Endothelial cell of umbilical vein (primary cell): ENCODE results near the gene MITF. TPM values are rescaled to one million over a fixed set of nuclear protein-coding genes. Genes with fewer than 3 reads are reported as not detected.
A peak's percentile ranks its signal among the peaks of the same experiment; 100 is the strongest.

Source experiments
- BruUV-seq: library from RNA; stranded (reverse); fragments of 400-500 nt; replicated peaks from 2 replicates; lab custom pipeline; 2021; lab: Mats Ljungman, UMichigan
- CTCF ChIA-PET: fragments of 300-600, 350-600 bp; sonication (Branson Sonifier 250); formaldehyde crosslinking; loops from one replicate; lab custom pipeline; 2021; ENCODE audit warnings: antibody characterized with exemption, inconsistent platforms; lab: Charles Lee
- POLR2A ChIA-PET: fragments of 300-600, 350-600 bp; sonication (Branson Sonifier 250); formaldehyde crosslinking; loops from one replicate; lab custom pipeline; 2021; ENCODE audit warnings: antibody characterized with exemption, inconsistent platforms; lab: Charles Lee
- DNase-seq: peaks from one replicate; pipeline ENCODE4 v3.0.0-alpha.2; 2011; ENCODE audit warnings: low read depth, low spot score
- FAIRE-seq: peaks from 2 replicates; lab custom pipeline; 2011; peaks lifted over from hg19 to GRCh38; lab: Jason Lieb, UNC
- H2AFZ ChIP-seq: 2 replicates; pipeline ENCODE4 v1.6.0; 2012; ENCODE audit warnings: low read depth, low read length, control low read depth, inconsistent platforms
- H3K27ac ChIP-seq: 2 replicates; pipeline ENCODE4 v1.5.1; 2011; ENCODE audit warnings: low read depth, mild to moderate bottlenecking, control low read depth, low read length, moderate library complexity; ENCODE audit not compliant: insufficient read depth
- H3K27me3 ChIP-seq, 2 experiments: 2 replicates each; pipeline versions ENCODE4 v1.6.0 to v1.6.1; 2011; ENCODE audit warnings: low read length in 2 of 2, mixed read lengths in 1 of 2; ENCODE audit not compliant: control insufficient read depth in 2 of 2, insufficient read depth in 2 of 2
- H3K36me3 ChIP-seq, 2 experiments: 2 replicates in 1 of 2; 3 replicates in 1 of 2; pipeline ENCODE4 v1.5.1; 2011; ENCODE audit warnings: low read length in 2 of 2, mild to moderate bottlenecking in 1 of 2, moderate library complexity in 1 of 2; ENCODE audit not compliant: control insufficient read depth in 2 of 2, insufficient read depth in 2 of 2; ENCODE audit errors: extremely low read depth in 1 of 2
- H3K4me1 ChIP-seq: 3 replicates; pipeline ENCODE4 v1.5.1; 2011; ENCODE audit warnings: mild to moderate bottlenecking, low read length; ENCODE audit not compliant: control insufficient read depth, insufficient read depth; ENCODE audit errors: extremely low read depth
- H3K4me2 ChIP-seq: 2 replicates; pipeline ENCODE4 v1.6.1; 2011; ENCODE audit warnings: low read length, control low read depth, mixed read lengths; ENCODE audit not compliant: insufficient read depth
- H3K4me3 ChIP-seq, 3 experiments: fragments of 200-600 bp in 1 of 3; sonication (generic), shearing (Covaris generic) in 1 of 3; replicated peaks in 1 of 3; 2 replicates each; pipeline ENCODE4 v1.5.1; 2011 to 2016; ENCODE audit warnings: control low read depth in 3 of 3, low read length in 3 of 3, mild to moderate bottlenecking in 2 of 3, inconsistent platforms in 1 of 3, low read depth in 1 of 3, moderate library complexity in 1 of 3; ENCODE audit not compliant: insufficient read depth in 1 of 3
- H3K79me2 ChIP-seq: 2 replicates; pipeline ENCODE4 v1.6.0; 2012; ENCODE audit warnings: low read length, inconsistent platforms; ENCODE audit not compliant: control insufficient read depth, insufficient read depth
- H3K9ac ChIP-seq: replicated peaks from 2 replicates; pipeline ENCODE3; 2011; ENCODE audit warnings: low read length, control low read depth; ENCODE audit not compliant: insufficient read depth; ENCODE audit errors: extremely low read depth
- H3K9me1 ChIP-seq: replicated peaks from 3 replicates; pipeline ENCODE4 v1.6.0; 2011; ENCODE audit warnings: mild to moderate bottlenecking, low read length; ENCODE audit not compliant: control insufficient read depth, insufficient read depth; ENCODE audit errors: extremely low read depth
- H3K9me3 ChIP-seq: replicated peaks from 2 replicates; pipeline ENCODE4 v1.5.1; 2012; ENCODE audit warnings: low read length, inconsistent platforms; ENCODE audit not compliant: control insufficient read depth, insufficient read depth
- H4K20me1 ChIP-seq: replicated peaks from 2 replicates; pipeline ENCODE3; 2011; ENCODE audit warnings: mild to moderate bottlenecking, low read length; ENCODE audit not compliant: control insufficient read depth, insufficient read depth; ENCODE audit errors: extremely low read depth
- CTCF ChIP-seq, 2 donors: IDR thresholded peaks; 1 replicate in 1 of 2; 2 replicates in 1 of 2; pipeline ENCODE4 v1.5.1; 2011; ENCODE audit warnings: low read length in 2 of 2, mild to moderate bottlenecking in 2 of 2, moderate library complexity in 2 of 2, control low read depth in 1 of 2, inconsistent platforms in 1 of 2, low read depth in 1 of 2; ENCODE audit not compliant: insufficient read depth in 1 of 2; ENCODE audit errors: extremely low read depth in 1 of 2
- EZH2 ChIP-seq: IDR thresholded peaks from 2 replicates; pipeline ENCODE4 v1.6.1; 2012; ENCODE audit warnings: borderline replicate concordance, low read depth, mild to moderate bottlenecking, moderate library complexity, low read length, inconsistent platforms; ENCODE audit not compliant: severe bottlenecking
- FOS ChIP-seq: IDR thresholded peaks from 2 replicates; pipeline ENCODE4 v1.6.1; 2011; ENCODE audit warnings: mild to moderate bottlenecking, low read length, moderate library complexity, borderline replicate concordance; ENCODE audit not compliant: insufficient read depth
- GATA2 ChIP-seq: IDR thresholded peaks from 2 replicates; pipeline ENCODE4 v1.7.0; 2011; ENCODE audit warnings: low read depth, mild to moderate bottlenecking, moderate library complexity, mixed read lengths, low read length; ENCODE audit not compliant: insufficient read length, insufficient read depth
- JUN ChIP-seq: IDR thresholded peaks from 2 replicates; pipeline ENCODE4 v1.6.1; 2011; ENCODE audit warnings: borderline replicate concordance, low read depth; ENCODE audit not compliant: insufficient read length, insufficient read depth
- MAX ChIP-seq: IDR thresholded peaks from 2 replicates; pipeline ENCODE4 v1.6.1; 2011; ENCODE audit not compliant: insufficient read depth, insufficient read length
- MYC ChIP-seq: IDR thresholded peaks from one replicate; pipeline ENCODE4 v1.6.1; 2011; ENCODE audit warnings: mild to moderate bottlenecking, low read depth, low read length
- POLR2A ChIP-seq: IDR thresholded peaks from 2 replicates; pipeline ENCODE4 v1.6.1; 2012; ENCODE audit warnings: low read depth, mild to moderate bottlenecking, control low read depth, low read length
- POLR2AphosphoS5 ChIP-seq: IDR thresholded peaks from 2 replicates; pipeline ENCODE4 v1.6.1; 2012; ENCODE audit warnings: low read depth, mild to moderate bottlenecking, control low read depth, low read length, moderate library complexity; ENCODE audit not compliant: insufficient read depth
- dilution Hi-C: fragments of 300-500 bp; cut with MboI; formaldehyde crosslinking; loops from one replicate; pipeline ENCODE4 v1.15.0; 2019; ENCODE audit warnings: low sequenced_read_pairs; ENCODE audit not compliant: extremely low pct_ligation_motif_present
- intact Hi-C: fragments of 100-400 bp; cut with micrococcal nuclease; formaldehyde crosslinking; loops from one replicate; pipeline ENCODE4 v1.10.0; 2022
- polyA plus RNA-seq, 4 experiments: library from polyadenylated mRNA; depleted of rRNA in 3 of 4; stranded (reverse) in 3 of 4; unstranded in 1 of 4; fragments of >200 nt; gene quantifications; 2 replicates each; pipeline versions ENCODE4 v1.2.1 to v1.2.3, GENCODE V29; 2011 to 2012; ENCODE audit warnings: missing spikeins in 1 of 4
- total RNA-seq: library from RNA; stranded (reverse); gene quantifications from 2 replicates; pipeline ENCODE4 v1.2.3, GENCODE V29; 2021

Gene MITF
- total and polyA plus RNA-seq, 2 donors (not counting 3 experiments of a cell fraction or from before 2014, with no cell fraction given): 1.6 to 2.5 TPM

GRCh38 chr3:69803681-69804270 is 64.5 kb downstream of the MITF start:
- Histone ChIP-seq H2AFZ (peak overlapping the region; percentile 53), H3K27me3 (no peaks in the 10 kb centered on the region), H3K9me1 (no peaks in the 10 kb centered on the region), H4K20me1 (no peaks in the 10 kb centered on the region), H3K4me1 (peaks cover 50% of the 10 kb centered on the region), H3K4me2 (peak overlapping the region; percentile 31), H3K27ac (no peak overlapping the region), H3K9me3 (no peaks in the 10 kb centered on the region), H3K9ac (peak overlapping the region; percentile 6), H3K4me3 (no peak overlapping the region), H3K36me3 (no peaks in the 10 kb centered on the region), H3K79me2 (no peaks in the 10 kb centered on the region)
- TF ChIP-seq EZH2: no peak
- TF ChIP-seq POLR2AphosphoS5: no peak
- no peak for TF ChIP-seq MAX
- TF ChIP-seq MYC: no peak
- DNase-seq (peak; percentile 32), FAIRE-seq (no peak)
- ChIA-PET POLR2A (no interaction called here), CTCF (interaction anchor here (1.1 kb wide), 1 partner anchor 12 kb away, joined by 4 read pairs; no protein-coding TSS in a partner anchor)
- dilution Hi-C loops: no loop called here
- intact Hi-C loops: no loop called here
- no TSS peak for BruUV-seq

GRCh38 chr3:69805491-69805890 is 66.2 kb downstream of the MITF start:
- FAIRE-seq: no peak

More at GRCh38 chr3:69805491-69805890, 66.2 kb downstream of the MITF start:
- dilution Hi-C loops (no loop called here), intact Hi-C loops (no loop called here)
- POLR2A ChIA-PET: no interaction called here
- no peaks in the 10 kb centered on the region for H3K9me1 ChIP-seq
- H3K9ac ChIP-seq: no peak overlapping the region
- no peaks in the 10 kb centered on the region for H3K27me3 ChIP-seq
- H3K27ac ChIP-seq: no peak overlapping the region
- H3K36me3 ChIP-seq: no peaks in the 10 kb centered on the region
- H3K4me1 ChIP-seq: peaks cover 38% of the 10 kb centered on the region
- DNase-seq: no peak
- H4K20me1 ChIP-seq: no peaks in the 10 kb centered on the region
- no peaks in the 10 kb centered on the region for H3K79me2 ChIP-seq
- no peaks in the 10 kb centered on the region for H3K9me3 ChIP-seq
- BruUV-seq: no TSS peak
- no peak for TF ChIP-seq POLR2A
- TF ChIP-seq FOS: no peak
- no peak for TF ChIP-seq CTCF (IDR thresholded peaks at IDR 0.05; ENCODE audit: extremely low read depth in 1 of 2, insufficient read depth in 1 of 2, low read depth in 1 of 2, low read length in 2 of 2)
- TF ChIP-seq GATA2: no peak
- TF ChIP-seq POLR2AphosphoS5: no peak
- no peak for TF ChIP-seq MAX
- TF ChIP-seq MYC: no peak
- no peak for TF ChIP-seq JUN
- no peak for TF ChIP-seq EZH2
- H3K4me2 ChIP-seq: no peak overlapping the region
- H2AFZ ChIP-seq: no peak overlapping the region
- H3K4me3 ChIP-seq: no peak overlapping the region
- CTCF ChIA-PET: interaction anchor here (0.6 to 2.6 kb wide), 3 partner anchors 50 to 309 kb away, joined by 3 to 14 read pairs (median 9); no protein-coding TSS in a partner anchor
